Superior temporal gyrus (tissue), 1 donor: Measurements from ENCODE around the gene ELOVL1.
"Not testable (repeated sequence)": the region's sequence is repeated elsewhere in the genome, so short reads cannot be mapped to it uniquely, and the experiment has no call there.

Experiments
- DNase-seq: peaks from one replicate; pipeline ENCODE4 v3.0.0-alpha.2; 2016; ENCODE audit errors: extremely low spot score

The ELOVL1 gene

GRCh38 chr1:43367904-43368645 is at the start of gene ELOVL1:
Gene ELOVL1, minus strand, starts transcription at chr1:43368011. Its CDS starts 2,402 bp downstream, at chr1:43365609.
- DNase-seq, result peak; percentile 78

GRCh38 chr1:43415901-43416300 is 48.1 kb upstream of the ELOVL1 start:
- DNase-seq, result no peak

- peak; percentile 71 for DNase-seq
These were observed 46.9 kb upstream of the ELOVL1 start for GRCh38 chr1:43414634-43415223.

GRCh38 chr1:43413426-43413825 is 45.6 kb upstream of the ELOVL1 start:
- DNase-seq, result not testable (repeated sequence)

GRCh38 chr1:43410571-43410970 is 42.8 kb upstream of the ELOVL1 start:
- DNase-seq, result no peak

GRCh38 chr1:43405876-43406234 is 38.0 kb upstream of the ELOVL1 start:
- DNase-seq, result no peak

GRCh38 chr1:43405219-43405875 is 37.5 kb upstream of the ELOVL1 start:
- DNase-seq, result no peak

GRCh38 chr1:43404353-43404752 is 36.5 kb upstream of the ELOVL1 start:
- DNase-seq, result no peak

- DNase-seq, result no peak
These were observed 34.5 kb upstream of the ELOVL1 start for GRCh38 chr1:43402089-43402865.

GRCh38 chr1:43400441-43400840 is 32.6 kb upstream of the ELOVL1 start:
- not testable (repeated sequence) for DNase-seq

- no peak for DNase-seq
These were observed 30.4 kb upstream of the ELOVL1 start for GRCh38 chr1:43398227-43398626.

GRCh38 chr1:43396059-43396458 is 28.2 kb upstream of the ELOVL1 start:
- no peak for DNase-seq

- DNase-seq, result no peak
These were observed 27.7 kb upstream of the ELOVL1 start for GRCh38 chr1:43395523-43395922.

GRCh38 chr1:43392702-43393101 is 24.9 kb upstream of the ELOVL1 start:
- no peak for DNase-seq

GRCh38 chr1:43389326-43390313 is 21.8 kb upstream of the ELOVL1 start, which contains the start of the genes MED8 and SZT2:
Gene MED8, minus strand, starts transcription at chr1:43389800. Its CDS starts 36 bp downstream, at chr1:43389764.
Gene SZT2, plus strand, starts transcription at chr1:43389899. Its CDS starts 70 bp downstream, at chr1:43389969.
- peak; percentile 99 for DNase-seq

- DNase-seq, result no peak
These were observed 20.8 kb upstream of the ELOVL1 start for GRCh38 chr1:43388613-43389012.

- DNase-seq, result no peak
These were observed 20.3 kb upstream of the ELOVL1 start for GRCh38 chr1:43387976-43388599.

- DNase-seq, result no peak
These were observed 18.9 kb upstream of the ELOVL1 start for GRCh38 chr1:43386676-43387075.

GRCh38 chr1:43383449-43383848 is 15.6 kb upstream of the ELOVL1 start:
- DNase-seq, result peak; percentile 87
